Activated T-helper 1 cell treated with anti-CD3 and anti-CD28 coated beads, Interleukin-2, amount 50 U/mL, for 16 hours (primary cell): ENCODE results near the gene PUM1.

Experiments
- DNase-seq, 2 donors: peaks; one replicate each; pipeline ENCODE4 v3.0.0-alpha.2; 2020; ENCODE audit warnings: low read depth in 1 of 2, low spot score in 1 of 2

Gene PUM1

GRCh38 chr1:30930631-30931173, 134.8 kb downstream of the PUM1 start:
- DNase-seq = no peak

- DNase-seq = no peak
Observed at GRCh38 chr1:30929944-30930525, 135.5 kb downstream of the PUM1 start.

- no peak for DNase-seq
Observed at GRCh38 chr1:30929135-30929889, 136.2 kb downstream of the PUM1 start.

GRCh38 chr1:30928789-30929134, 136.8 kb downstream of the PUM1 start:
- no peak for DNase-seq

- DNase-seq = no peak
Observed at GRCh38 chr1:30928171-30928570, 137.3 kb downstream of the PUM1 start.

GRCh38 chr1:30927448-30927847, 138.1 kb downstream of the PUM1 start:
- no peak for DNase-seq

GRCh38 chr1:30923597-30923996, 141.9 kb downstream of the PUM1 start:
- DNase-seq = no peak

- no peak for DNase-seq
Observed at GRCh38 chr1:30920827-30921226, 144.7 kb downstream of the PUM1 start.

GRCh38 chr1:30919025-30919881, 146.3 kb downstream of the PUM1 start:
- DNase-seq = no peak

- no peak for DNase-seq
Observed at GRCh38 chr1:30916296-30916695, 149.2 kb downstream of the PUM1 start.

- no peak for DNase-seq
Observed at GRCh38 chr1:30915491-30916230, 149.9 kb downstream of the PUM1 start.

- DNase-seq = no peak
Observed at GRCh38 chr1:30914931-30915330, 150.6 kb downstream of the PUM1 start.

GRCh38 chr1:30914587-30914922, 151.0 kb downstream of the PUM1 start:
- no peak for DNase-seq

- DNase-seq = no peak
Observed at GRCh38 chr1:30912913-30913652, 152.4 kb downstream of the PUM1 start.

GRCh38 chr1:30912224-30912623, 153.3 kb downstream of the PUM1 start:
- DNase-seq = no peak

- DNase-seq = peak in 1 of 2 donors; percentile 20
Observed at GRCh38 chr1:30911059-30911954, 154.2 kb downstream of the PUM1 start.

- DNase-seq = no peak
Observed at GRCh38 chr1:30909365-30910068, 156.0 kb downstream of the PUM1 start.

GRCh38 chr1:30908696-30909364, 156.7 kb downstream of the PUM1 start, which contains the start of gene SDC3:
Gene SDC3 (minus strand): TSS chr1:30908758. CDS start chr1:30908586, 172 bp downstream.
- no peak for DNase-seq
